Astrocyte of the hippocampus (primary cell): ENCODE data around the gene RGS7BP.

ENCODE experiments used
- DNase-seq: peaks from one replicate; pipeline ENCODE4 v3.0.0; 2011; ENCODE audit warnings: low read depth, low spot score

Gene RGS7BP

DNA sequence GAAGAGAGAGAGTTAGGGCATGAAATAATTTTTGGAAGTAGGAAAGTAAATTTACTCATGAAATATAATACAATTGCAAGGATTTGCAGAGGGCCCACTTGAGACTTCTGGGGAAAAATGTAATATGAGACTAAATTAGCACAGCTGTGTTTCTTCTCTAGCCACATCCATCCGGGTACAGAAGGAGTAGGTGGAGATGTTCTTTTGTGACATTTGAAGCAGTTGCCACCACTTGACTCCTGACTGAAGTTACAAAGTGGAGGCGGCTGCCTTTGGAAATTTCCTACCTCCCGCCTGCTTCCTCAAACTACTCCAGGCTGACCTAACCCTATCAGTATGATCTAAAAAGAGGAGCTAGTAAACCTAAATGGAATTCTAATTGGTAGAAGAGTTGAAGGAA, 126.4 kb downstream of the RGS7BP start:
- no peak for DNase-seq

DNA sequence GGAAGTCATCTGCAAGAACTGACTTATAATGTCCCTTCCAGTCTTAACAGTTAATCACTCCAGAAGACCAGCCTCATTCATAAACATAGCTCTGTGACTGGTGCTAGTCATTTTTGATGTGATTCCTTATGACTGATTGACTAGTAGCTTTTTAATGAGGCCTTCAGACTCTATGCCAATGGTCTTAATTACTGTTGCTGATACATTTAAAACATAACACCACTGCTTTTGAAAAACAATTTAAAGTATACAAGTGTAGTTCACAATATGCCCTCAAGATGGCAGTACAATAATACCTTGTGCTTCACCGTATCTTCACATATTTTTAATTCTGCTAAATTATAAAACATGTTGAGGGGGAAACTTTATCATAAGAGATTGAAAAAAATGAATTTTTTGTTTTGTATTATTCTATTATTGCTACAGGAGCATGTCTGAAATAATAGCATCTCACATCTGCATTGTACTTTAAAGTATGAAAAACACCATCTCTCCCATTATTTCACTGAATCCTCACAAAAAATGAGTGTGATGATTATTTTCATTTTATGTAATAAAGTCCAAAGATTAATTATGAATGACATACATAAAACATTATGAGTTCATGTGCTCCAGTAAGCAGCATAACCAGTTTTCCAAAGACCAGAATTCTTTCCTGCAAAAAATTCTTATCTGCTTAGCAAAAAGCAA, 129.3 kb downstream of the RGS7BP start:
- DNase-seq, result peak; percentile 60

DNA sequence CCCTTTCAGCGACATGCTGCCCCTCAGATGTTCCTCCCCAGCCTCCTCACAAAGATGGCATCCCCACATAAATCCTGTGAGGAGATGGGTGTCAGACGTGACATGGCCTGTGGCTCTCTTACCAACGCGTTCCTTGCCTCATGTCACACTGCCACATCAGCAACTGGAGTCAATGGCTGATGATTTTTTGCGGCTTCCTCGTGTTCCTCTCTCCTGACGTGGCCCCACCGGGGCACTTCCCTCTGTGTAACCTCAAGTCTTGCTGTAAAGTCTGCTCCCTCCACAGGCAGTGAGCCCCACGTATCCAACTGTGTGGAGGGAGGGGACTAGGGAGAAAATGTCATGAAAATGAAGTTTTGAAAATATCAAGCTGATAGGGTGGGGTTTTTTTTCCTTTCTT, 131.3 kb downstream of the RGS7BP start:
- DNase-seq, result no peak

DNA sequence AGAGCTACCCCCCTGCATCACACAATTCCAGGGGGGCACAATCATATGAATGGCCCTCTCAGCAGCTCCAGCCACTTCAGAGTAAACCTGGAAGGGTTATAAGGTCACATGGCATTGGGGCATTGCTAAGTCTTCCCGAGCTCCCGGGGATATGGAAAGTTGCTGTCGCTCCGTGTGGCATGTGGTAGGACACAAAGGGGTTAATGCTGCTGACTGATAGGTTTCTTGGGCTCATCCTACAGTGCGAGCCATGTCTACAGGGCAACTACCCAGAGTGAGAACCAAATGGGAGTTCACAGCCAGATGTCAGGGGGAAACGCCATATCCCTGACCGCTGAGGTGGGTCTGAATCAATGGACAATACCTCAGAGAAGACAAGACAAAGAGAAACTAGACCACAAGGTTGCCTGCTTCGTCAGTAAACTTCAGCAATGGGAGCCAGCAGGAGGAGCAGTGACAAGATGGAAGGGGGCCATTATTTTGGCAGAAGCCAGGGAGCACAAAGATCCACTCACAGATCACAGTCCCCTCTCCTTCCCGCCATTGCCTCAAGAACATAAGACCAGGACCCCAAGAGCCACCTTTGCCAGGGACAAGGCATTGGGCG, 132.1 kb downstream of the RGS7BP start:
- DNase-seq, result no peak

- DNase-seq, result no peak
These were observed 139.0 kb downstream of the RGS7BP start for GRCh38 chr5:64644831-64645230.

- DNase-seq, result no peak
These were observed 140.4 kb downstream of the RGS7BP start for GRCh38 chr5:64646169-64646568.

DNA sequence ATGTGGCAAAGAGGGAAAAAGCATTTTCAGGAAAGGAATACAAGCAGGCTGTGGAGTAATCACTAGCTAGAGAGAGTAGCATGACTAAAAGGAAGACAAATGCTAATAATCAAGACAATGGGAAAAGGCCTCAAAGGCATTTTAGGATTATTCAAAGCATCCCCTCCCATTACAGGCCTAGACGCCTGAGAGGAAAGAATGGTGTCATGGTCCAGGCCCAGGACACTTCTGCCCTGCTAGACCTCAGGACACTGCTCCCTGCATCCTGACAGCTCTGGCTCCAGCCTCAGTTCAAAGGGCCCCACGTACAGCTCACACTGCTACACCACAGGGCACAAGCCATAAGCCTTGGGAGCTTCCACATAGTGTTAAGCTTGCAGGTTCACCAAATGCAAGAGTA, 143.7 kb downstream of the RGS7BP start:
- no peak for DNase-seq

- DNase-seq, result no peak
These were observed 148.1 kb downstream of the RGS7BP start for GRCh38 chr5:64653766-64654560.

- no peak for DNase-seq
These were observed 148.7 kb downstream of the RGS7BP start for GRCh38 chr5:64654561-64654938.

DNA sequence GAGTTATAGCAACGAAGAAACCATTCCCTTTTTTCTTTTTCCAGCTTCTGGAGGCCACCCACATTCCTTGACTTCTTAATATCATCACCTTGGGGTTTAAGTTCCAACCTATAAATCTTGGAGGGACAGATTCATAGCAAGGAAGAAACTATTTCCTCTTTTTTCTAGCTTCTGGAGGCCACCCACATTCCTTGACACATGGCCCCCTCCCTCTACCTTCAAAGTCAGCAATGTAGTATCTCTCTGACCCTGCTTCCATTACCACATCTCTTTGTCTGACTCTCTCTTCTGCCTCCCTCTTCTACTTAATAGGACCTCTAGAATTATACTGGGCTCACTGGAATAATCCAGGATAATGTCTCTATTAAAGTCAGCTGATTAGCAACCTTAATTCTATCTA, 149.8 kb downstream of the RGS7BP start:
- no peak for DNase-seq

- DNase-seq, result no peak
These were observed 153.5 kb downstream of the RGS7BP start for GRCh38 chr5:64659289-64659688.
